Endothelial cell (in vitro differentiated cells): ENCODE results near the gene GLUD1. TPM values are rescaled to one million over a fixed set of nuclear protein-coding genes. Genes with fewer than 3 reads are reported as not detected.

Experiments
- DNase-seq: peaks from one replicate; pipeline ENCODE4 v3.0.0; 2021; ENCODE audit warnings: low spot score
- H3K27ac Mint-ChIP-seq: one replicate; pipeline ENCODE4 v1.8.0; 2021; ENCODE audit warnings: mixed read lengths, inconsistent platforms; ENCODE audit not compliant: unreplicated experiment
- H3K27me3 Mint-ChIP-seq: one replicate; pipeline ENCODE4 v1.8.0; 2021; ENCODE audit warnings: mild to moderate bottlenecking, moderate library complexity, mixed read lengths, inconsistent platforms; ENCODE audit not compliant: unreplicated experiment
- H3K36me3 Mint-ChIP-seq: one replicate; pipeline ENCODE4 v1.8.0; 2021; ENCODE audit warnings: mild to moderate bottlenecking, low read depth, mixed read lengths, inconsistent platforms; ENCODE audit not compliant: unreplicated experiment
- H3K4me1 Mint-ChIP-seq: one replicate; pipeline ENCODE4 v1.8.0; 2021; ENCODE audit warnings: mild to moderate bottlenecking, mixed read lengths, inconsistent platforms; ENCODE audit not compliant: unreplicated experiment
- H3K4me3 Mint-ChIP-seq: one replicate; pipeline ENCODE4 v1.8.0; 2021; ENCODE audit warnings: mild to moderate bottlenecking, mixed read lengths, inconsistent platforms; ENCODE audit not compliant: unreplicated experiment
- H3K9me3 Mint-ChIP-seq: one replicate; pipeline ENCODE4 v1.8.0; 2021; ENCODE audit warnings: mixed read lengths, inconsistent platforms; ENCODE audit not compliant: unreplicated experiment
- total RNA-seq: library from RNA; stranded (reverse); fragmentation: NEBNext Ultra II Directional; extraction: Animal tissue kit (Norgen Biotek cat#: 25700); gene quantifications from one replicate; pipeline ENCODE4 v1.2.1, GENCODE V29; 2021; ENCODE audit not compliant: unreplicated experiment
- TF ChIP-seq, protein P1 (sequence below): fragments of 200-600 bp; sonication (generic); IDR thresholded peaks from one replicate; pipeline ENCODE4 v1.5.0; 2021; ENCODE audit warnings: antibody characterized with exemption; ENCODE audit not compliant: unreplicated experiment

The GLUD1 gene
- total RNA-seq, 1 donor from 2014 or later, result 79.2 TPM

DNA sequence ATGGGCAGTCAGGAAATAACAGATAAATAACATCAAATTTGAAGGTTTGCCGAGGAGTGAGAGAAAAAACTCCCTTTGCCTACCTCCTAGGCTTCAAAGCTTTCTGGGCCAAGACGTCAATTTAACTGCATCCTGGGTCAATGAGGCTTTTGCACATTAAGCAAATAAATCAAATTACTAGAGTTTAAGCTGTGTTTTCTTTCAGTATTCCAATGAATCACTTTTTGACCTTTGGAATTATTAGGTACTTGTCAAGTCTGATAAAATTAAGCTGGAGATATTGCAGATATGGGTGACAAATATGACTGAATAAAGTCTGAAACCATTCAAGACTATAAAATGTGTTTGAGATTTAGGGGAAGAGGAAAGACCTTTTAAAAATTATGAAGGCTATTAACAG lies 22.2 kb downstream of the GLUD1 start:
- Mint-ChIP-seq H3K36me3 (peaks cover 6% of the 10 kb centered on the region), H3K27me3 (peaks cover 2% of the 10 kb centered on the region), H3K27ac (no peak overlapping the region), H3K9me3 (no peaks in the 10 kb centered on the region), H3K4me1 (no peaks in the 10 kb centered on the region), H3K4me3 (no peak overlapping the region)
- DNase-seq, result no peak
- TF ChIP-seq, protein P1, sequence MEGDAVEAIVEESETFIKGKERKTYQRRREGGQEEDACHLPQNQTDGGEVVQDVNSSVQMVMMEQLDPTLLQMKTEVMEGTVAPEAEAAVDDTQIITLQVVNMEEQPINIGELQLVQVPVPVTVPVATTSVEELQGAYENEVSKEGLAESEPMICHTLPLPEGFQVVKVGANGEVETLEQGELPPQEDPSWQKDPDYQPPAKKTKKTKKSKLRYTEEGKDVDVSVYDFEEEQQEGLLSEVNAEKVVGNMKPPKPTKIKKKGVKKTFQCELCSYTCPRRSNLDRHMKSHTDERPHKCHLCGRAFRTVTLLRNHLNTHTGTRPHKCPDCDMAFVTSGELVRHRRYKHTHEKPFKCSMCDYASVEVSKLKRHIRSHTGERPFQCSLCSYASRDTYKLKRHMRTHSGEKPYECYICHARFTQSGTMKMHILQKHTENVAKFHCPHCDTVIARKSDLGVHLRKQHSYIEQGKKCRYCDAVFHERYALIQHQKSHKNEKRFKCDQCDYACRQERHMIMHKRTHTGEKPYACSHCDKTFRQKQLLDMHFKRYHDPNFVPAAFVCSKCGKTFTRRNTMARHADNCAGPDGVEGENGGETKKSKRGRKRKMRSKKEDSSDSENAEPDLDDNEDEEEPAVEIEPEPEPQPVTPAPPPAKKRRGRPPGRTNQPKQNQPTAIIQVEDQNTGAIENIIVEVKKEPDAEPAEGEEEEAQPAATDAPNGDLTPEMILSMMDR, result no peak

GRCh38 chr10:87068281-87068680 lies 26.4 kb downstream of the GLUD1 start:
- H3K4me3 Mint-ChIP-seq, result no peak overlapping the region
- TF ChIP-seq, protein P1, result no peak
- peaks cover 2% of the 10 kb centered on the region for H3K27me3 Mint-ChIP-seq
- no peak for DNase-seq
- H3K27ac Mint-ChIP-seq, result no peak overlapping the region
- H3K4me1 Mint-ChIP-seq, result no peaks in the 10 kb centered on the region
- peaks cover 24% of the 10 kb centered on the region for H3K36me3 Mint-ChIP-seq
- no peaks in the 10 kb centered on the region for H3K9me3 Mint-ChIP-seq

DNA sequence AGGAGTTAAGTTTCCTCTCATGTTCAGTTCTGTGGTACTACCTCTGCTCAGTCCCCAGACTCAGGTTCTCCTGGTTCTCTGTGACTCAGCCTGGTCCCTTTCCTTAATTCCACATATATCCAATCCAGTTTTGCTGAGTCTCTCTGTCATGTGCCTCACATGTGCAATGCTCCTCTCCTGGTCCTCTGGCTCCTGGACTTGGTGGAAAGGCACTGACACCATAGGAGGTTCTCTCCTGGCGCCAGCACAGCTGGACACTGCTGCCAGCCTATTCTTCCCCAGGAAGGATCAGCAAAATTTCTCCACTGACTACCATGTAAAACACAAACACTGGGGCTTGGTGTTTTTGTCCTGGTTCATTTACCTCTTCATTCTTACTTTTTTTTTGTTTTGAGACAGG lies 27.8 kb downstream of the GLUD1 start:
- Mint-ChIP-seq H3K36me3 (peaks cover 23% of the 10 kb centered on the region), H3K4me1 (no peaks in the 10 kb centered on the region), H3K9me3 (no peaks in the 10 kb centered on the region), H3K27ac (no peak overlapping the region), H3K27me3 (peaks cover 2% of the 10 kb centered on the region), H3K4me3 (no peak overlapping the region)
- no peak for DNase-seq
- TF ChIP-seq, protein P1, result no peak

DNA sequence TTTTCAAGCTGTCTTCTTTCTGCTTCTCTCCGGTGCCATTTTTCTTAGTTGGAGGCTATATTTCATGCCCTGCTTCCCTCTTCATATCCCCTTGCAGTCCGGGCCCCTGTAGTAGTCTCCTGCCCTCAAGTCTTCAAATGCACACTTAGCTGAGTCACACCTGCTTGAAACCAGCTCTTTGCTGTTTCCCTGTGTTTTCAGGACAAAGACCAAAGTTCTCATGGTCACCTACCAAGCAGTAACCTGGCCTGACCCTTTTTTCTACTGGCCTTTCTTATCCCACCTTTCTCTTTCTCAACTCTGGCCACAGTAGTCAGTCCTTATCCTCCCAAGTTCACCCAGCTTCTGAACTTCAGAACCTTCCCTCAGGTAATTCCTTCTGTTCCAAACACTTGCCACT lies 28.5 kb downstream of the GLUD1 start:
- Mint-ChIP-seq H3K27me3 (peaks cover 2% of the 10 kb centered on the region), H3K4me1 (no peaks in the 10 kb centered on the region), H3K4me3 (no peak overlapping the region), H3K27ac (no peak overlapping the region), H3K9me3 (no peaks in the 10 kb centered on the region), H3K36me3 (peaks cover 21% of the 10 kb centered on the region)
- DNase-seq, result no peak
- TF ChIP-seq, protein P1, result no peak

GRCh38 chr10:87064651-87065050 lies 30.0 kb downstream of the GLUD1 start:
- TF ChIP-seq, protein P1, result no peak
- Mint-ChIP-seq H3K27ac (no peak overlapping the region), H3K4me3 (no peak overlapping the region), H3K9me3 (no peaks in the 10 kb centered on the region), H3K27me3 (no peaks in the 10 kb centered on the region), H3K4me1 (no peaks in the 10 kb centered on the region), H3K36me3 (peaks cover 21% of the 10 kb centered on the region)
- no peak for DNase-seq
